ENCODE results near the gene PKHD1. TPM values are rescaled to one million over a fixed set of nuclear protein-coding genes. Genes with fewer than 3 reads are reported as not detected.

PKHD1 gene
- total RNA-seq, 1 donor = not detected

DNA sequence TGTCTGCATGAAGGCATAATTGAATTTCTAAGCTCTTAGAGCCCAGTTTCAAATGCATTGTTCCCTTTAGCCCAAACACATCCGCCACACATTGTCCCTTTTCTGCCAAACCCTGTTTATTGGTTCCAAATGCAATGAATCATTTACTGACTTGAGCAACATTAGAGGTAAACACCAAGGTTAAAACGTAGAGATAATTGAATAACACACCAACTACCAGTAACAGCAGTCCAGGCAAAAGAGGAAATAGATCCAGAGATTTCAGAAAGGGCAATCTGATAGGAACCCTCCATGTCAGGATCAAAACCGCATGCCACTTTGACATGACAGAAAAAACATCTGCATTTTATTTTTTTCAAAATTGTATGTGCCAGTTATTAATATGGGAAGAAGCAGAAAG, 114.8 kb downstream of the PKHD1 start:
- no peak for DNase-seq (ENCODE audit: low read depth)
- H3K4me3 ChIP-seq (ENCODE audit: low read depth, low read length) = no peak overlapping the region
- TF ChIP-seq, protein P1, sequence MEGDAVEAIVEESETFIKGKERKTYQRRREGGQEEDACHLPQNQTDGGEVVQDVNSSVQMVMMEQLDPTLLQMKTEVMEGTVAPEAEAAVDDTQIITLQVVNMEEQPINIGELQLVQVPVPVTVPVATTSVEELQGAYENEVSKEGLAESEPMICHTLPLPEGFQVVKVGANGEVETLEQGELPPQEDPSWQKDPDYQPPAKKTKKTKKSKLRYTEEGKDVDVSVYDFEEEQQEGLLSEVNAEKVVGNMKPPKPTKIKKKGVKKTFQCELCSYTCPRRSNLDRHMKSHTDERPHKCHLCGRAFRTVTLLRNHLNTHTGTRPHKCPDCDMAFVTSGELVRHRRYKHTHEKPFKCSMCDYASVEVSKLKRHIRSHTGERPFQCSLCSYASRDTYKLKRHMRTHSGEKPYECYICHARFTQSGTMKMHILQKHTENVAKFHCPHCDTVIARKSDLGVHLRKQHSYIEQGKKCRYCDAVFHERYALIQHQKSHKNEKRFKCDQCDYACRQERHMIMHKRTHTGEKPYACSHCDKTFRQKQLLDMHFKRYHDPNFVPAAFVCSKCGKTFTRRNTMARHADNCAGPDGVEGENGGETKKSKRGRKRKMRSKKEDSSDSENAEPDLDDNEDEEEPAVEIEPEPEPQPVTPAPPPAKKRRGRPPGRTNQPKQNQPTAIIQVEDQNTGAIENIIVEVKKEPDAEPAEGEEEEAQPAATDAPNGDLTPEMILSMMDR (IDR thresholded peaks at IDR 0.05; ENCODE audit: insufficient read depth, low read length) = no peak

DNA sequence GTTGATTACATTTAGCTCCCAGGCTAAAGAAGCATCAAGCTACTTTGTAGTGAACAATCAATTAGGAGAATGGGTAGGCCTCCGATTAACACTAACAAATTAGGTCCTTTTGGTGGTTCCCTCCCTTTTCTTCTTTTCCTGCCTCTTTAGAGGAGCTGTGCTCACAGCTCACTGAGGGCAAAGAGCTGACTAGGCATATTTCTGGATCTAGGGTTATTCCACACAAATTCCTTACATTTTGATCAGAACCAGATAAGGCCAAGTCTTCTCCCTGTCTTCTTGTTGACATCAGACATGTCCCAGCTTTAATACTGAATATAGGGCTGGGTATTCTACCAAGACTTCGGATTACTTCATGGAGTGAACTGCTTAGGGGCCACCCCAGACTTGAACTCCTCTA, 119.1 kb downstream of the PKHD1 start:
- no peak overlapping the region for H3K4me3 ChIP-seq (ENCODE audit: low read depth, low read length)
- TF ChIP-seq, protein P1 (IDR thresholded peaks at IDR 0.05; ENCODE audit: insufficient read depth, low read length) = no peak
- DNase-seq (ENCODE audit: low read depth) = no peak

DNA sequence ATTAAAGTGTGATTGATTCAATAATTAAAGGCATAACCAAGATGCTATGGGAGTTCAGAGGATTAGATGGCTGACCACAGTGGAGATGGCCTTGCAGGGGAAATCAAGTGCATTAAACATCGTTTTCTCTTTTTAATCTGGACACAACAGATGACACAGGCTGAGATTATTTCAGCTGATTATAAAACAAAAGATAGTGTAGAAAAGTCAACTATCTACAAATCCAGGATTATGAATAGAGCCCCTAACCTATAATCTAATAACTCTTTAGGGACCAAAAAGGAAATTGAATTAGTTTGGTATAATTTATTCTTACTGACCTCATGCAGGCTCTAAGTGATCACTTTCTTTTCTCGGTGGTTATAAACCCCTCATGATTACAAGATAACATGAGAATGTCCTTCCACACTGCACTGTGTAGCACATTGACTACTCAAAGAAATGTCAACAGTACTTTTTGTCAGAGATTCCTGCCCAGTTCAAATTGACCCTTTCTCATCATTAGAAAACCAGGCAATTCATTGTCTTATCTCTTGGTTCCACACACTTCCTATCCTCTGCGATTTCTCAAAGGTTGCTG, 122.1 kb downstream of the PKHD1 start:
- TF ChIP-seq, protein P1 (IDR thresholded peaks at IDR 0.05; ENCODE audit: insufficient read depth, low read length) = no peak
- no peak for DNase-seq (ENCODE audit: low read depth)
- no peak overlapping the region for H3K4me3 ChIP-seq (ENCODE audit: low read depth, low read length)

DNA sequence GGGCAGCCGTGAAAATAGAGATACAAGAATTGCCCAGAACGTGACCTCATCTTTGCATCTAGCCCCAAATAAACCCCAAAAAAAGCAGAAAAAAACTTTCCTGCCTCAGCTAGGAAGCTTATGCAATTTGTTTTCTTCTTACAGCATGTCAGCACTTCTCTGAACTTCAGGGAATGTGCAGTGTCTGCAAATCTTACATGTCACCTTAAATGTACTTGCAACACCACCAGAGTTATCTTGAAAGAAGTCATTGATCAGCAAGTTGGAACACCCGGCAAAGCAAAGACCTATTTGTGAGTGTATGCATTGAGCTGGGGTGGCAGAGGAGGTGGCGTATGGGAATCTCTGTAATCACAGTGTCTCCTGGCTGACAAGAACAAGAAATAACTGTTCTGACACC, 123.4 kb downstream of the PKHD1 start:
- DNase-seq (ENCODE audit: low read depth) = no peak
- TF ChIP-seq, protein P1 (IDR thresholded peaks at IDR 0.05; ENCODE audit: insufficient read depth, low read length) = no peak
- H3K4me3 ChIP-seq (ENCODE audit: low read depth, low read length) = no peak overlapping the region

DNA sequence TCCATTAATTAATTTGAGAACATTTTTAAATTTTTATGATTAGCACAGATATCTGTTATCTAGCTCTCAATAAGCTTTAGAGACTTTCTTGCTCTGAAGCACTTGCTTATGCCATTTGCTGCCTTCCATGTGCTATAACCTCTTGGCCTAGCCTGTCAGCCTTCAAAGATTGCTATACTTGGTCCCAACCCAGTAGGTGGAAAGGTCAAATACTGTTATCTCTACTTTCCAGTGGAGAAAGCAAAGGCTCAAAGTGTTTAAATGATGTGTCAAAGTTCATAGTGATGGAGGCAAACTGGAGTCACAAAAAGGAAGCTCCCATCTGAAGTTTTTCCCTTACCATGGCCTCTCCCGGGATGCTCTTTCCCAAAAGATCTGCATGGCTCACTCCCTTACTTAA, 125.1 kb downstream of the PKHD1 start:
- TF ChIP-seq, protein P1 (IDR thresholded peaks at IDR 0.05; ENCODE audit: insufficient read depth, low read length) = no peak
- H3K4me3 ChIP-seq (ENCODE audit: low read depth, low read length) = no peak overlapping the region
- DNase-seq (ENCODE audit: low read depth) = no peak

DNA sequence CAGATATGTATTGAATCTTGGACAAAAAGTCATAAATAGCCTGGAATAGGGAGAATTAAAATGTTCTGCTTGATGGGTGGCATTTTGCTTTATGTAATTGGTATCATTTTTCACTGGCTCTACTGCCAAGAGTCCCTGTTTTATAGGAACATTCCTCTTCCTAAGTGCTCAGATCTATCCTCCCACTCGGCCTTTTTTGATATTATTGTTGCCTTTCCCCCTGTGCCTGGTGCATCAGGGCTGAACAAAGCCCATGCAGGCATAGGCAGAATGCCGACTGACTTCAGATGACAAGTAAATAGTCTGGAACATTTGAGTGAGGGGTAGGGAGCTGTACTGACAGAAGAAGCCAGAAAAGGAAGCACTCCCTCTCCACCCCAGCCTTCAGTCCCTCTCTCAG, 127.0 kb downstream of the PKHD1 start:
- TF ChIP-seq, protein P1 (IDR thresholded peaks at IDR 0.05; ENCODE audit: insufficient read depth, low read length) = no peak
- no peak overlapping the region for H3K4me3 ChIP-seq (ENCODE audit: low read depth, low read length)
- no peak for DNase-seq (ENCODE audit: low read depth)

Data from fibroblast of the aortic adventitia (primary cell).